Measurements from ENCODE around the gene PTTG2. TPM values are rescaled to one million over a fixed set of nuclear protein-coding genes. Genes with fewer than 3 reads are reported as not detected.

Gene PTTG2
- total RNA-seq, 1 donor from 2014 or later = not detected

- Histone ChIP-seq H3K9me3 (no peaks in the 10 kb centered on the region), H3K27me3 (no peaks in the 10 kb centered on the region), H3K27ac (no peak overlapping the region), H3K4me3 (no peak overlapping the region), H3K4me1 (peaks cover 0 to 38% of the 10 kb centered on the region in 2 donors), H3K36me3 (no peaks in the 10 kb centered on the region)
- no peak for DNase-seq (ENCODE audit: low spot score in 2 of 2)
- TF ChIP-seq CTCF (IDR thresholded peaks at IDR 0.05) = no peak
- intact Hi-C loops (cut with DNase I) = no loop called here
Observed at GRCh38 chr4:38001927-38002326, 41.7 kb downstream of the PTTG2 start.

- Histone ChIP-seq H3K4me3 (no peak overlapping the region), H3K36me3 (no peaks in the 10 kb centered on the region), H3K27me3 (no peaks in the 10 kb centered on the region), H3K27ac (no peak overlapping the region), H3K9me3 (no peaks in the 10 kb centered on the region), H3K4me1 (peaks cover 0 to 33% of the 10 kb centered on the region in 2 donors)
- intact Hi-C loops (cut with DNase I) = no loop called here
- TF ChIP-seq CTCF (IDR thresholded peaks at IDR 0.05) = no peak
- DNase-seq (ENCODE audit: low spot score in 2 of 2) = no peak
Observed at GRCh38 chr4:38002451-38003071, 42.4 kb downstream of the PTTG2 start.

GRCh38 chr4:38003102-38003501 is 42.9 kb downstream of the PTTG2 start:
- Histone ChIP-seq H3K4me1 (peaks cover 0 to 34% of the 10 kb centered on the region in 2 donors), H3K36me3 (no peaks in the 10 kb centered on the region), H3K27ac (no peak overlapping the region), H3K4me3 (no peak overlapping the region), H3K27me3 (no peaks in the 10 kb centered on the region), H3K9me3 (no peaks in the 10 kb centered on the region)
- no peak for TF ChIP-seq CTCF (IDR thresholded peaks at IDR 0.05)
- intact Hi-C loops (cut with DNase I) = no loop called here
- DNase-seq (ENCODE audit: low spot score in 2 of 2) = no peak

GRCh38 chr4:38003628-38004027 is 43.4 kb downstream of the PTTG2 start:
- no peak for TF ChIP-seq CTCF (IDR thresholded peaks at IDR 0.05)
- H3K27ac ChIP-seq = no peak overlapping the region

GRCh38 chr4:38004062-38004461 is 43.9 kb downstream of the PTTG2 start:
- intact Hi-C loops (cut with DNase I) = no loop called here
- no peaks in the 10 kb centered on the region for H3K9me3 ChIP-seq
- H3K4me3 ChIP-seq = no peak overlapping the region
- H3K27me3 ChIP-seq = no peaks in the 10 kb centered on the region
- DNase-seq (ENCODE audit: low spot score in 2 of 2) = no peak
- H3K36me3 ChIP-seq = no peaks in the 10 kb centered on the region
- H3K4me1 ChIP-seq = peaks cover 0 to 36% of the 10 kb centered on the region in 2 donors
- H3K27ac ChIP-seq = no peak overlapping the region
- TF ChIP-seq CTCF (IDR thresholded peaks at IDR 0.05) = no peak

More at GRCh38 chr4:38003628-38004027, 43.4 kb downstream of the PTTG2 start:
- Histone ChIP-seq H3K27me3 (no peaks in the 10 kb centered on the region), H3K4me1 (peaks cover 0 to 35% of the 10 kb centered on the region in 2 donors), H3K9me3 (no peaks in the 10 kb centered on the region), H3K4me3 (no peak overlapping the region), H3K36me3 (no peaks in the 10 kb centered on the region)
- intact Hi-C loops (cut with DNase I) = no loop called here
- DNase-seq (ENCODE audit: low spot score in 2 of 2) = no peak

GRCh38 chr4:38004887-38005286 is 44.7 kb downstream of the PTTG2 start:
- DNase-seq (ENCODE audit: low spot score in 2 of 2) = no peak
- intact Hi-C loops (cut with DNase I) = no loop called here
- peaks cover 0 to 41% of the 10 kb centered on the region in 2 donors for H3K4me1 ChIP-seq
- no peaks in the 10 kb centered on the region for H3K36me3 ChIP-seq
- H3K9me3 ChIP-seq = no peaks in the 10 kb centered on the region
- no peak overlapping the region for H3K27ac ChIP-seq
- no peaks in the 10 kb centered on the region for H3K27me3 ChIP-seq
- H3K4me3 ChIP-seq = no peak overlapping the region
- TF ChIP-seq CTCF (IDR thresholded peaks at IDR 0.05) = no peak
